H9 (cell line): ENCODE data around the gene RIBC1. TPM values are rescaled to one million over a fixed set of nuclear protein-coding genes. Genes with fewer than 3 reads are reported as not detected.

ENCODE experiments used
- DNase-seq: peaks from one replicate; pipeline ENCODE4 v3.0.0-alpha.2; 2017
- H2AFZ ChIP-seq: one replicate; pipeline ENCODE4 v1.6.1; 2013; ENCODE audit warnings: mild to moderate bottlenecking, low read length, control low read depth, moderate library complexity
- H2AK5ac ChIP-seq: 2 replicates; pipeline ENCODE4 v1.6.1; 2013; ENCODE audit warnings: low read length, control low read depth, mixed read lengths; ENCODE audit not compliant: insufficient read length
- H2BK120ac ChIP-seq: one replicate; pipeline ENCODE4 v1.6.1; 2013; ENCODE audit warnings: low read depth, mild to moderate bottlenecking, low read length, control low read depth, inconsistent platforms; ENCODE audit not compliant: poor library complexity, severe bottlenecking
- H2BK12ac ChIP-seq: 2 replicates; pipeline ENCODE4 v1.6.1; 2013; ENCODE audit warnings: low read length, control low read depth, mixed read lengths, low read depth; ENCODE audit not compliant: insufficient read length
- H2BK15ac ChIP-seq: 2 replicates; pipeline ENCODE4 v1.6.1; 2013; ENCODE audit warnings: low read depth, low read length, control low read depth
- H2BK20ac ChIP-seq: one replicate; pipeline ENCODE4 v1.6.1; 2013; ENCODE audit warnings: low read depth, mild to moderate bottlenecking, low read length, control low read depth, inconsistent platforms; ENCODE audit not compliant: poor library complexity, severe bottlenecking
- H2BK5ac ChIP-seq: 2 replicates; pipeline ENCODE4 v1.6.1; 2013; ENCODE audit warnings: low read length, control low read depth, mixed read lengths; ENCODE audit not compliant: insufficient read length
- H3K14ac ChIP-seq: 2 replicates; pipeline ENCODE4 v1.6.1; 2013; ENCODE audit warnings: low read length, control low read depth; ENCODE audit not compliant: insufficient read depth
- H3K18ac ChIP-seq: 2 replicates; pipeline ENCODE4 v1.6.1; 2013; ENCODE audit warnings: low read depth, mild to moderate bottlenecking, mixed read lengths, low read length, control low read depth; ENCODE audit not compliant: insufficient read length
- H3K23ac ChIP-seq: 2 replicates; pipeline ENCODE4 v1.6.1; 2013; ENCODE audit warnings: low read length, control low read depth, mixed read lengths, low read depth; ENCODE audit not compliant: insufficient read length
- H3K23me2 ChIP-seq: 2 replicates; pipeline ENCODE4 v1.6.1; 2013; ENCODE audit warnings: low read depth, mild to moderate bottlenecking, mixed read lengths, low read length, control low read depth; ENCODE audit not compliant: insufficient read length, poor library complexity, severe bottlenecking
- H3K27ac ChIP-seq: 2 replicates; pipeline ENCODE4 v1.5.1; 2013; ENCODE audit warnings: low read length, control low read depth, mixed read lengths, low read depth; ENCODE audit not compliant: insufficient read length
- H3K27me3 ChIP-seq: 2 replicates; pipeline ENCODE4 v1.6.1; 2013; ENCODE audit warnings: low read length, control low read depth, inconsistent platforms; ENCODE audit not compliant: insufficient read depth
- H3K4ac ChIP-seq: 2 replicates; pipeline ENCODE4 v1.6.1; 2013; ENCODE audit warnings: low read depth, mild to moderate bottlenecking, control low read depth, inconsistent platforms, low read length, moderate library complexity
- H3K4me1 ChIP-seq: 2 replicates; pipeline ENCODE4 v1.6.1; 2013; ENCODE audit warnings: low read length, control low read depth, inconsistent platforms; ENCODE audit not compliant: insufficient read depth
- H3K4me2 ChIP-seq: 2 replicates; pipeline ENCODE4 v1.6.1; 2013; ENCODE audit warnings: low read length, control low read depth, mixed read lengths; ENCODE audit not compliant: insufficient read length, insufficient read depth
- H3K56ac ChIP-seq: 2 replicates; pipeline ENCODE4 v1.6.1; 2013; ENCODE audit warnings: low read depth, mild to moderate bottlenecking, mixed read lengths, low read length, control low read depth; ENCODE audit not compliant: insufficient read length
- H3K79me1 ChIP-seq: 2 replicates; pipeline ENCODE4 v1.6.1; 2013; ENCODE audit warnings: low read depth, mild to moderate bottlenecking, moderate library complexity, low read length, control low read depth, inconsistent platforms; ENCODE audit not compliant: insufficient read depth, poor library complexity, severe bottlenecking
- H3K79me2 ChIP-seq: 2 replicates; pipeline ENCODE4 v1.6.1; 2013; ENCODE audit warnings: low read length, control low read depth, inconsistent platforms; ENCODE audit not compliant: insufficient read depth
- H3K9ac ChIP-seq: 2 replicates; pipeline ENCODE4 v1.6.1; 2013; ENCODE audit warnings: low read length, control low read depth, mixed read lengths; ENCODE audit not compliant: insufficient read length; ENCODE audit errors: extremely low read depth
- H3K9me3 ChIP-seq: one replicate; pipeline ENCODE4 v1.6.1; 2013; ENCODE audit warnings: low read depth, low read length, inconsistent platforms; ENCODE audit not compliant: control insufficient read depth
- H3T11ph ChIP-seq: one replicate; pipeline ENCODE4 v1.6.1; 2013; ENCODE audit warnings: mild to moderate bottlenecking, low read length, control low read depth, inconsistent platforms
- H4K20me1 ChIP-seq: one replicate; pipeline ENCODE4 v1.6.1; 2013; ENCODE audit not compliant: control insufficient read depth, insufficient read length, insufficient read depth
- H4K5ac ChIP-seq: 2 replicates; pipeline ENCODE4 v1.6.1; 2013; ENCODE audit warnings: low read depth, mild to moderate bottlenecking, mixed read lengths, low read length, control low read depth; ENCODE audit not compliant: insufficient read length
- H4K8ac ChIP-seq: replicated peaks from 2 replicates; pipeline ENCODE4 v1.6.1; 2013; ENCODE audit warnings: low read length, control low read depth, mixed read lengths, low read depth; ENCODE audit not compliant: insufficient read length
- H4K91ac ChIP-seq: 2 replicates; pipeline ENCODE4 v1.6.1; 2013; ENCODE audit warnings: low read depth, mild to moderate bottlenecking, moderate library complexity, mixed read lengths, low read length, control low read depth; ENCODE audit not compliant: insufficient read length
- H3K27ac Mint-ChIP-seq, 3 experiments: 2 replicates in 2 of 3; 3 replicates in 1 of 3; pipeline ENCODE4 v1.8.0; 2020 to 2021; ENCODE audit warnings: mixed read lengths in 3 of 3, mild to moderate bottlenecking in 1 of 3, moderate library complexity in 1 of 3
- H3K27me3 Mint-ChIP-seq: 2 replicates; pipeline ENCODE4 v1.8.0; 2021; ENCODE audit warnings: low read depth, mild to moderate bottlenecking, moderate library complexity, mixed read lengths
- H3K36me3 Mint-ChIP-seq, 3 experiments: 2 replicates in 2 of 3; 3 replicates in 1 of 3; pipeline ENCODE4 v1.8.0; 2020 to 2021; ENCODE audit warnings: low read depth in 3 of 3, mixed read lengths in 3 of 3; ENCODE audit not compliant: insufficient read depth in 1 of 3
- H3K4me1 Mint-ChIP-seq, 2 experiments: 2 replicates each; pipeline ENCODE4 v1.8.0; 2020; ENCODE audit warnings: mixed read lengths in 2 of 2
- H3K4me3 Mint-ChIP-seq, 2 experiments: 2 replicates in 1 of 2; 3 replicates in 1 of 2; pipeline ENCODE4 v1.8.0; 2020 to 2021; ENCODE audit warnings: mild to moderate bottlenecking in 2 of 2, mixed read lengths in 2 of 2, moderate library complexity in 1 of 2
- H3K9me3 Mint-ChIP-seq, 2 experiments: 2 replicates in 1 of 2; 3 replicates in 1 of 2; pipeline ENCODE4 v1.8.0; 2020; ENCODE audit warnings: mild to moderate bottlenecking in 2 of 2, mixed read lengths in 2 of 2, moderate library complexity in 1 of 2
- WGBS: extraction: QIAGEN DNeasy Blood & Tissue Kit; methylation state at CpG from one replicate; pipeline ENCODE4 v1.1.7; 2013; ENCODE audit warnings: missing lambda C conversion rate, low lambda C conversion rate, mixed read lengths; ENCODE audit not compliant: insufficient read length; ENCODE audit errors: extremely low coverage; 5-methylcytosine and 5-hydroxymethylcytosine counted together
- total RNA-seq: library from RNA; stranded (reverse); gene quantifications from 2 replicates; pipeline ENCODE4 v1.2.1, GENCODE V29; 2021
- TF ChIP-seq, protein P1 (sequence below): fragments of 200-600 bp; sonication (generic); conservative IDR thresholded peaks from 3 replicates; pipeline ENCODE4 v1.8.0; 2021; ENCODE audit warnings: antibody characterized with exemption, mild to moderate bottlenecking

Gene RIBC1
- total RNA-seq, 1 experiment from 2014 or later: 1.2 TPM

GRCh38 chrX:53377464-53377863 is 45.2 kb upstream of the RIBC1 start:
- H4K5ac ChIP-seq: no peak overlapping the region
- Mint-ChIP-seq H3K9me3 (peaks cover 62 to 66% of the 10 kb centered on the region in 2 experiments), H3K27me3 (peaks cover 1% of the 10 kb centered on the region; the same call in 1 of the 2 replicates), H3K27ac (no peak overlapping the region), H3K4me3 (no peak overlapping the region), H3K4me1 (no peaks in the 10 kb centered on the region), H3K36me3 (peaks cover 29 to 55% (median 48%) of the 10 kb centered on the region in 3 experiments)
- no peak overlapping the region for H3K56ac ChIP-seq
- H4K20me1 ChIP-seq: no peaks in the 10 kb centered on the region
- H2AFZ ChIP-seq: no peak overlapping the region
- peaks cover 55% of the 10 kb centered on the region for H3K9me3 ChIP-seq
- TF ChIP-seq, protein P1, sequence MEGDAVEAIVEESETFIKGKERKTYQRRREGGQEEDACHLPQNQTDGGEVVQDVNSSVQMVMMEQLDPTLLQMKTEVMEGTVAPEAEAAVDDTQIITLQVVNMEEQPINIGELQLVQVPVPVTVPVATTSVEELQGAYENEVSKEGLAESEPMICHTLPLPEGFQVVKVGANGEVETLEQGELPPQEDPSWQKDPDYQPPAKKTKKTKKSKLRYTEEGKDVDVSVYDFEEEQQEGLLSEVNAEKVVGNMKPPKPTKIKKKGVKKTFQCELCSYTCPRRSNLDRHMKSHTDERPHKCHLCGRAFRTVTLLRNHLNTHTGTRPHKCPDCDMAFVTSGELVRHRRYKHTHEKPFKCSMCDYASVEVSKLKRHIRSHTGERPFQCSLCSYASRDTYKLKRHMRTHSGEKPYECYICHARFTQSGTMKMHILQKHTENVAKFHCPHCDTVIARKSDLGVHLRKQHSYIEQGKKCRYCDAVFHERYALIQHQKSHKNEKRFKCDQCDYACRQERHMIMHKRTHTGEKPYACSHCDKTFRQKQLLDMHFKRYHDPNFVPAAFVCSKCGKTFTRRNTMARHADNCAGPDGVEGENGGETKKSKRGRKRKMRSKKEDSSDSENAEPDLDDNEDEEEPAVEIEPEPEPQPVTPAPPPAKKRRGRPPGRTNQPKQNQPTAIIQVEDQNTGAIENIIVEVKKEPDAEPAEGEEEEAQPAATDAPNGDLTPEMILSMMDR: no peak
- H3T11ph ChIP-seq: no peak overlapping the region
- no peak overlapping the region for H2BK12ac ChIP-seq
- H3K18ac ChIP-seq: no peak overlapping the region
- no peak overlapping the region for H3K23ac ChIP-seq
- no peak overlapping the region for H2BK120ac ChIP-seq
- no peak overlapping the region for H2BK15ac ChIP-seq
- no peak overlapping the region for H3K4ac ChIP-seq
- no peak overlapping the region for H3K27ac ChIP-seq
- H3K23me2 ChIP-seq: no peaks in the 10 kb centered on the region
- no peak overlapping the region for H3K4me2 ChIP-seq
- H4K8ac ChIP-seq: no peak overlapping the region
- no peaks in the 10 kb centered on the region for H3K4me1 ChIP-seq
- no peak overlapping the region for H3K14ac ChIP-seq
- H2AK5ac ChIP-seq: no peak overlapping the region
- no peak overlapping the region for H2BK20ac ChIP-seq
- no peaks in the 10 kb centered on the region for H3K27me3 ChIP-seq
- no peaks in the 10 kb centered on the region for H3K79me1 ChIP-seq
- no peak overlapping the region for H2BK5ac ChIP-seq
- WGBS: no CpG with 5 or more reads among the region's 2 CpGs
- no peak overlapping the region for H4K91ac ChIP-seq
- no peak overlapping the region for H3K9ac ChIP-seq
- DNase-seq: no peak
- no peaks in the 10 kb centered on the region for H3K79me2 ChIP-seq
